ENCODE measurements around the gene XRCC5. TPM values are rescaled to one million over a fixed set of nuclear protein-coding genes. Genes with fewer than 3 reads are reported as not detected.

XRCC5 gene
- total and polyA plus RNA-seq, 7 experiments from 2014 or later = 168 to 347 (median 231) TPM

GRCh38 chr2:216194013-216194412, 84.9 kb downstream of the XRCC5 start:
- Histone ChIP-seq H3K36me3 (ENCODE audit: control insufficient read depth in 2 of 3, insufficient read depth in 3 of 3, low read length in 3 of 3) (peaks cover 3 to 86% (median 22%) of the 10 kb centered on the region in 3 experiments), H3K4me3 (ENCODE audit: low read length) (no peak overlapping the region), H3K27ac (ENCODE audit: low read depth, low read length) (no peak overlapping the region), H3K4me1 (ENCODE audit: control insufficient read depth in 2 of 2, insufficient read depth in 2 of 2, low read length in 2 of 2) (no peaks in the 10 kb centered on the region), H3K9me3 (ENCODE audit: control insufficient read depth in 2 of 3, low read length in 3 of 3) (no peaks in the 10 kb centered on the region), H3K27me3 (ENCODE audit: control insufficient read depth in 2 of 2, insufficient read depth in 2 of 2, low read length in 2 of 2) (no peaks in the 10 kb centered on the region)
- peak overlapping the region in 4 of 9 donors; percentile 7 to 35 (median 32) for H3K27ac Mint-ChIP-seq
- intact Hi-C loops (cut with micrococcal nuclease) = no loop called here
- H3K9me3 Mint-ChIP-seq = no peaks in the 10 kb centered on the region
- ChIA-PET POLR2A (interaction anchor here (0.6 kb wide), 1 partner anchor 86 kb away, joined by 3 read pairs; no protein-coding TSS in a partner anchor), CTCF (interaction anchor here (0.6 kb wide), 1 partner anchor 9 kb away, joined by 3 read pairs; no protein-coding TSS in a partner anchor)
- no peak for DNase-seq
- H3K4me3 Mint-ChIP-seq = no peak overlapping the region
- peaks cover 38 to 65% (median 42%) of the 10 kb centered on the region in 5 donors for H3K36me3 Mint-ChIP-seq
- H3K4me1 Mint-ChIP-seq = peaks cover 6 to 46% (median 23%) of the 10 kb centered on the region in 7 donors
- ATAC-seq = no peak
- H3K27me3 Mint-ChIP-seq = no peaks in the 10 kb centered on the region

GRCh38 chr2:216194561-216194960, 85.4 kb downstream of the XRCC5 start:
- Histone ChIP-seq H3K36me3 (ENCODE audit: control insufficient read depth in 2 of 3, insufficient read depth in 3 of 3, low read length in 3 of 3) (peaks cover 8 to 83% (median 22%) of the 10 kb centered on the region in 3 experiments), H3K4me1 (ENCODE audit: control insufficient read depth in 2 of 2, insufficient read depth in 2 of 2, low read length in 2 of 2) (no peaks in the 10 kb centered on the region), H3K27me3 (ENCODE audit: control insufficient read depth in 2 of 2, insufficient read depth in 2 of 2, low read length in 2 of 2) (no peaks in the 10 kb centered on the region), H3K9me3 (ENCODE audit: control insufficient read depth in 2 of 3, low read length in 3 of 3) (no peaks in the 10 kb centered on the region), H3K27ac (ENCODE audit: low read depth, low read length) (no peak overlapping the region), H3K4me3 (ENCODE audit: low read length) (no peak overlapping the region)
- DNase-seq (no peak), ATAC-seq (no peak)
- peak overlapping the region in 4 of 9 donors; percentile 7 to 32 (median 18) for H3K27ac Mint-ChIP-seq
- POLR2A ChIA-PET = interaction anchor here (0.6 kb wide), 2 partner anchors 85 to 87 kb away, joined by 3 read pairs; partner anchors contain the start of gene XRCC5
- intact Hi-C loops (cut with micrococcal nuclease) = no loop called here
- no peaks in the 10 kb centered on the region for H3K9me3 Mint-ChIP-seq
- no peak overlapping the region for H3K4me3 Mint-ChIP-seq
- peaks cover 4 to 43% (median 22%) of the 10 kb centered on the region in 7 donors for H3K4me1 Mint-ChIP-seq
- no peaks in the 10 kb centered on the region for H3K27me3 Mint-ChIP-seq
- CTCF ChIA-PET = no interaction called here
- H3K36me3 Mint-ChIP-seq = peaks cover 41 to 69% (median 43%) of the 10 kb centered on the region in 5 donors

- H3K27ac Mint-ChIP-seq = peak overlapping the region in 5 of 9 donors; percentile 21 to 74 (median 68)
Observed at GRCh38 chr2:216195565-216196029, 86.4 kb downstream of the XRCC5 start.

GRCh38 chr2:216201692-216202306, 92.7 kb downstream of the XRCC5 start:
- Histone ChIP-seq H3K4me3 (ENCODE audit: low read length) (no peak overlapping the region), H3K4me1 (ENCODE audit: control insufficient read depth in 2 of 2, insufficient read depth in 2 of 2, low read length in 2 of 2) (no peaks in the 10 kb centered on the region), H3K36me3 (ENCODE audit: control insufficient read depth in 2 of 3, insufficient read depth in 3 of 3, low read length in 3 of 3) (peaks cover 34 to 94% (median 42%) of the 10 kb centered on the region in 3 experiments), H3K27me3 (ENCODE audit: control insufficient read depth in 2 of 2, insufficient read depth in 2 of 2, low read length in 2 of 2) (no peaks in the 10 kb centered on the region), H3K27ac (ENCODE audit: low read depth, low read length) (peak overlapping the region; percentile 1), H3K9me3 (ENCODE audit: control insufficient read depth in 2 of 3, low read length in 3 of 3) (no peaks in the 10 kb centered on the region)
- Mint-ChIP-seq H3K27ac (peak overlapping the region in 7 of 9 donors; percentile 13 to 78 (median 55)), H3K27me3 (no peaks in the 10 kb centered on the region), H3K4me1 (peaks cover 0 to 50% (median 15%) of the 10 kb centered on the region in 7 donors), H3K4me3 (no peak overlapping the region), H3K9me3 (no peaks in the 10 kb centered on the region), H3K36me3 (peaks cover 27 to 84% (median 66%) of the 10 kb centered on the region in 5 donors)
- intact Hi-C loops (cut with micrococcal nuclease) = no loop called here
- ATAC-seq (no peak), DNase-seq (no peak)
- CTCF ChIA-PET = no interaction called here
- POLR2A ChIA-PET = no interaction called here

More at GRCh38 chr2:216195565-216196029, 86.4 kb downstream of the XRCC5 start:
- peaks cover 4 to 37% (median 22%) of the 10 kb centered on the region in 7 donors for H3K4me1 Mint-ChIP-seq
- Histone ChIP-seq H3K36me3 (ENCODE audit: control insufficient read depth in 2 of 3, insufficient read depth in 3 of 3, low read length in 3 of 3) (peaks cover 12 to 83% (median 22%) of the 10 kb centered on the region in 3 experiments), H3K27ac (ENCODE audit: low read depth, low read length) (no peak overlapping the region), H3K27me3 (ENCODE audit: control insufficient read depth in 2 of 2, insufficient read depth in 2 of 2, low read length in 2 of 2) (no peaks in the 10 kb centered on the region), H3K9me3 (ENCODE audit: control insufficient read depth in 2 of 3, low read length in 3 of 3) (no peaks in the 10 kb centered on the region), H3K4me3 (ENCODE audit: low read length) (no peak overlapping the region), H3K4me1 (ENCODE audit: control insufficient read depth in 2 of 2, insufficient read depth in 2 of 2, low read length in 2 of 2) (no peaks in the 10 kb centered on the region)
- CTCF ChIA-PET = no interaction called here
- POLR2A ChIA-PET = no interaction called here
- H3K4me3 Mint-ChIP-seq = no peak overlapping the region
- no peaks in the 10 kb centered on the region for H3K27me3 Mint-ChIP-seq
- H3K9me3 Mint-ChIP-seq = no peaks in the 10 kb centered on the region
- DNase-seq (no peak), ATAC-seq (no peak)
- H3K36me3 Mint-ChIP-seq = peaks cover 38 to 72% (median 44%) of the 10 kb centered on the region in 5 donors
- intact Hi-C loops (cut with micrococcal nuclease) = no loop called here

GRCh38 chr2:216202626-216203250, 93.6 kb downstream of the XRCC5 start:
- DNase-seq = no peak
- Mint-ChIP-seq H3K27me3 (no peaks in the 10 kb centered on the region), H3K9me3 (no peaks in the 10 kb centered on the region), H3K27ac (peak overlapping the region in 5 of 9 donors; percentile 34 to 68 (median 51)), H3K4me3 (no peak overlapping the region), H3K36me3 (peaks cover 20 to 84% (median 66%) of the 10 kb centered on the region in 5 donors), H3K4me1 (peaks cover 0 to 46% (median 12%) of the 10 kb centered on the region in 7 donors)
- Histone ChIP-seq H3K4me1 (ENCODE audit: control insufficient read depth in 2 of 2, insufficient read depth in 2 of 2, low read length in 2 of 2) (no peaks in the 10 kb centered on the region), H3K9me3 (ENCODE audit: control insufficient read depth in 2 of 3, low read length in 3 of 3) (no peaks in the 10 kb centered on the region), H3K4me3 (ENCODE audit: low read length) (no peak overlapping the region), H3K27me3 (ENCODE audit: control insufficient read depth in 2 of 2, insufficient read depth in 2 of 2, low read length in 2 of 2) (no peaks in the 10 kb centered on the region), H3K27ac (ENCODE audit: low read depth, low read length) (no peak overlapping the region), H3K36me3 (ENCODE audit: control insufficient read depth in 2 of 3, insufficient read depth in 3 of 3, low read length in 3 of 3) (peaks cover 30 to 94% (median 48%) of the 10 kb centered on the region in 3 experiments)
- ChIA-PET POLR2A (no interaction called here), CTCF (interaction anchor here (0.6 kb wide), 1 partner anchor 9 kb away, joined by 3 read pairs; no protein-coding TSS in a partner anchor)
- intact Hi-C loops (cut with micrococcal nuclease) = no loop called here
- ATAC-seq = no peak

GRCh38 chr2:216205486-216205885, 96.3 kb downstream of the XRCC5 start:
- H3K27me3 Mint-ChIP-seq = no peaks in the 10 kb centered on the region
- ChIA-PET CTCF (no interaction called here), POLR2A (no interaction called here)
- Histone ChIP-seq H3K4me1 (ENCODE audit: control insufficient read depth in 2 of 2, insufficient read depth in 2 of 2, low read length in 2 of 2) (no peaks in the 10 kb centered on the region), H3K9me3 (ENCODE audit: control insufficient read depth in 2 of 3, low read length in 3 of 3) (no peaks in the 10 kb centered on the region), H3K4me3 (ENCODE audit: low read length) (no peak overlapping the region), H3K36me3 (ENCODE audit: control insufficient read depth in 2 of 3, insufficient read depth in 3 of 3, low read length in 3 of 3) (peaks cover 25 to 77% (median 36%) of the 10 kb centered on the region in 3 experiments), H3K27me3 (ENCODE audit: control insufficient read depth in 2 of 2, insufficient read depth in 2 of 2, low read length in 2 of 2) (no peaks in the 10 kb centered on the region), H3K27ac (ENCODE audit: low read depth, low read length) (no peak overlapping the region)
- ATAC-seq (no peak), DNase-seq (no peak)
- no peaks in the 10 kb centered on the region for H3K9me3 Mint-ChIP-seq
- H3K27ac Mint-ChIP-seq = peak overlapping the region in 1 of 9 donors; percentile 20
- intact Hi-C loops (cut with micrococcal nuclease) = no loop called here
- H3K4me1 Mint-ChIP-seq = peaks cover 9 to 55% (median 24%) of the 10 kb centered on the region in 7 donors
- peaks cover 15 to 78% (median 58%) of the 10 kb centered on the region in 5 donors for H3K36me3 Mint-ChIP-seq
- no peak overlapping the region for H3K4me3 Mint-ChIP-seq
